Measurements from ENCODE around the gene RRP9. TPM values are rescaled to one million over a fixed set of nuclear protein-coding genes. Genes with fewer than 3 reads are reported as not detected.

RRP9 gene
- total RNA-seq, 1 donor from 2014 or later = 9.7 TPM

GRCh38 chr3:51974277-51974962 lies 32.7 kb upstream of the RRP9 start:
- no peak for DNase-seq (ENCODE audit: low spot score)
- intact Hi-C loops (cut with DNase I) = loop anchor here (1.0 kb wide), 1 partner anchor 32 kb away; the partner anchor contains the start of gene PARP3

DNA sequence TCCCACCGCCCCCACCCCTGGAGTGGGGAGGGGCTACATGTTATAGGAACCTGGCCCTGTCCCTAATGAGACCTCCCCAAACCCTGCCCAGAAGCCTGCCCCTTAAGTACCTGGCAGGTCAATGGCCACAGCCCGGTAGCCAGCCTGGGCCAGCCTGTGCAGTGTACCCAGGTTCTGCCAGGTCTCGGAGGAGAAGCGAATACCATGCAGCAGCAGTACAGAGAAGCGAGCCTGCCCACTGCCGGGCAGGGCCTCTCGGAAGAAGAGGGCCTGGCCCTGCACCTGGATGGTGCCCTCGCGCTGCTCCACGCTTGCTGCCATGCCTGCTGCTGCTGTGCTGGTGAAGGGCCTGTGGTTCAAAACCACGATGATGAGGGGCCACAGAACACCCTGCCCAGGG lies 29.6 kb upstream of the RRP9 start:
- DNase-seq (ENCODE audit: low spot score) = no peak
- intact Hi-C loops (cut with DNase I) = no loop called here

DNA sequence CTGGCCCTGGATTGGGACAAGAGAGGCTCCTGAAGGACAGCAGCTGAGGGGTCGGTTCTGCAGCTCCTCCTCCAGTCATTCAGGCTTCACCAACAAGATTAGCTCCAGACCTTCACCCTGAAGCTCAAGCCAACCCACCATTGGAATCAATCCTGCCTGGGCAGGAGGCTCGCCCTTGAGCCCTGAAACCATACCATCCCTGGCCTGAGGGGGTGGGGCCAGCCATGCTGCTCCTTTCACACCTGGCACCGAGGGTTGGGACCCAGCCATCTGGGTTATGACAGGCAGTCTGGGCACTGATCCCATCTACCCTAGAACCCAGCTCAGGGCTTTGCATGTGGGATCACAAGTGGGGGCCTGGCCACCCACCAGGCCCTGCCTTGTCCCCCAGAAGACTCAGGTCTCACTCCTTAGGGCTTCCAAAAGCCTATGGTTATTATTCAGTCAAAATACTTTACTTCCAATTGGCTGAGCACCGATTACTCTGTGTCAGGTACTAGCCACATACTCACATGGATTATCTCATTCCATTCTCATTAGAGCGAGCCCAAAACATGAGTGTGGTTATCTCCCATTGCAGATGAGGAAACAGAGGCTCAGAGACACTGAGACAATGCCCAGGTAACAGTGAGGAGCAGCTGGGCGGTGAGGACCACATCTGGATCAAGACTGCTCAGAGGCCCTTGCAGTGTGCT lies 29.0 kb upstream of the RRP9 start:
- intact Hi-C loops (cut with DNase I) = no loop called here
- DNase-seq (ENCODE audit: low spot score) = no peak

DNA sequence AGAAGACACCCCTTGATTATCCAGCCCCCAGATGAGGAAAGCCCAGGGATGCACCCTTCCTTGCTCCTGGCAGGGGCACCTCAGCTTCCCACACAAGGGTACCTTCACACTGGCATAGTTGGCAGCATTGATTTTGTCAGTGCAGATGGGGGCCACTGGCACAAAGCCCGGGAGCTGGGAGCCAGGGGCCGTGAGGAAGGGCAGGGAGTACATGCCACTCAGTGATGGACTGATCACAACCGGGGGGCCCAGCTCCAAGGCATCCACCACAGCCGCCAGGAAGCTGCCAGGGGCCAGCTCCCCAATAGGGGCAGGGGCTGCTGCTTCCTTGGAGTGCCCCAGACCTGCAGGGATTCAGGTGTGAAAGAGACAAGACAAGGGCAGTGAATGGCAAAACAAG lies 28.1 kb upstream of the RRP9 start:
- DNase-seq (ENCODE audit: low spot score) = no peak
- intact Hi-C loops (cut with DNase I) = no loop called here

- intact Hi-C loops (cut with DNase I) = no loop called here
- DNase-seq (ENCODE audit: low spot score) = no peak
Measured at GRCh38 chr3:51968883-51969678, 27.4 kb upstream of the RRP9 start.

GRCh38 chr3:51968170-51968775 lies 26.6 kb upstream of the RRP9 start:
- no peak for DNase-seq (ENCODE audit: low spot score)
- intact Hi-C loops (cut with DNase I) = no loop called here

GRCh38 chr3:51967384-51968169 lies 25.9 kb upstream of the RRP9 start, which contains the start of gene PCBP4:
PCBP4 (minus strand) TSS chr3:51967454; CDS start chr3:51961240, 6,214 bp downstream.
- peak; percentile 91 for DNase-seq (ENCODE audit: low spot score)
- intact Hi-C loops (cut with DNase I) = no loop called here

- intact Hi-C loops (cut with DNase I) = no loop called here
- no peak for DNase-seq (ENCODE audit: low spot score)
Measured at GRCh38 chr3:51966922-51967383, 25.2 kb upstream of the RRP9 start.

DNA sequence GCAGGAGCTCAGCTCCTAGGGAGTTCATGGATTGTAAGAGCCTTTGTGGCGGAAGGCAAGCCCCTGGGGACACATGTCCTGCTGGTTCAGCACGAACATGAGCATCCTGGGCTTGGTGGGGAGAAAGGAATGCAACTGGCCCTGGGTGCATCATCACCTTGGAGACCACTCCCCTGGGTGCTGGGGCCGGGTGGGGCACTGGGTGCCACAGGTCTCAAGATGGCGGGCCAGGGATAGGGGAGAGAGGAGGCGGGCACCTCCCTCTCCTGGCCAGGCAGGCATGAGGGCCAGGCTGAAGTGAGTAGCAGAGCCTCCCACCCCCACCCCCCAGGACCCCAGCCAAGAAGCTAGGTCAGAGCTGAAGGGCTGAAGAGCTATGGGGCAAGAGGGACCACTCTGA lies 24.8 kb upstream of the RRP9 start:
- DNase-seq (ENCODE audit: low spot score) = no peak
- intact Hi-C loops (cut with DNase I) = no loop called here

DNA sequence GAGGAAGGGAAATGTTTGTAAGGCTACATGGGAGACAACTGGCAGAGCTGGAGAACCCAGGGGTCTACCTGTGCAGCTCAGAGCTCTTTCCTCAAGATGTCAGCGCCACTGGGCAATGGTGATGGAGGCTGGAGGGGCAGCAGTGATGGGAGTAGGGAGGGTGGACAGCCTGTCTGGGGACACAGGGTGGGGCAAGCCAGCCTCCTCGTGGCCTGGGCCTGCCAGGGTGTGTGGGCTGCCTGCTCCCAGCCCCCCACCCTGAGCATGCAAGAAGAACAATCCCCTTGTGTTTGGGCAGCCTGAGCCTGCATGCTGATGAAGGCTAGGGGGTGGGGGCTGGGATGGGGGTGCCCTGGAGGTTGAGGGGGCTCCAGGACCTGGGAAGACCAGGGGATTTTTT lies 24.3 kb upstream of the RRP9 start:
- DNase-seq (ENCODE audit: low spot score) = no peak
- intact Hi-C loops (cut with DNase I) = no loop called here

- intact Hi-C loops (cut with DNase I) = no loop called here
- no peak for DNase-seq (ENCODE audit: low spot score)
Measured at GRCh38 chr3:51964521-51964920, 22.8 kb upstream of the RRP9 start.

DNA sequence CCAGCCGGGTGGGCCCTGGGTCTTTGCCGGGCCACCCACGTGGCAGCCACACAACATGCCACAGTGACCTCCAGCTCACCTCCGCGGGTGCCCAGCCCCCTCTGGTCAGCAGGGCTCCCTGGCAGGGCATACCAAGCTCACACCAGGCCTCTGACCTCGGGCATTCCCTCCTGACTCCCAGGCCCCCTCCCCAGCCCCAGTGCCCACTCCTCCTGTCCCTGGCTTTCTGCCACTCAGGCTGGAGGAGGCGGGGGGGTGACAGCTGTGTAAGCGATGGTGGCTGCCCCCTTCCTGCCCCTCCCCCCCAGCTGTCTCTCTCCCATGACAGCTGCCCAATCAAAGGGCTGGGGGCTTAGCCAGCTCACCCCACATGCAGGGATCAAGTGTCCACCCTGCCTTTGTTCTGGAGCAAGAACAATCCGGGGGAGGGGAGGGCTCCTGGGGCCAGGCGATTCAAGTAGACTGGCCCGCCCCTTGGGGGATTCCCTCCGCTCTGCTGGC lies 22.3 kb upstream of the RRP9 start:
- intact Hi-C loops (cut with DNase I) = no loop called here
- no peak for DNase-seq (ENCODE audit: low spot score)

DNA sequence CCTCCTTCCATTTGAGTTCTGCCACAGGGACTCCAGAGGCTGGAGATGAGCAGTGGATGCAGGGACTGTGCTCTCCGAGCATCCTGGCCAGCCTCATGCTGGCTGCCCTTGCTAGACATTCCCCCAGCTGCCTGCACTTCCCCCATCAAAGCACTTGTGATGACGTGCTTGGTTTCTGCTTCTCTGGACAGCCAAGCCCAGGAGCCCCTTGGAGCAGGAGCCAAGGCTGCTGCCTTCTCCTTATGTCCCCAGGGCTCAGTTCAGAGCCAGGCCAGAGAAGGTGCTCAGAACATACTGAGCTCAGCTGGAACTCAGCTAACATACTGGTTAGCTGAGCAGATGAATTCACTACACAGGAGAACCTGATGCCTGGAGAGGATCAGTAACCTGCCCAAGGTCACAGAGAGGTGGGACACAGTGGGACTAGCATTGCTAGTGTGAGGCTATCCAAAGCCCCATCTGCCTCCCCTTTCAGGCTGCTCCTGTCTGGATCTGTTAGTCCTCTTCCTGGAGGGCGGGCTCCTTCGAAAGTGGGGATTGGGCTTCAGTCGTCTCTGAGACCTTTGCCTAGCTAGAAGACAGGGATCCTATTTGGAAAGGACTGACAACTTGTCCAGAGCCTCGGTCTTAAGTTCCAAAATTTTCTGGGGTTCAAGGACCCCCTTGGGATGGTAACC lies 21.3 kb upstream of the RRP9 start:
- no peak for DNase-seq (ENCODE audit: low spot score)
- intact Hi-C loops (cut with DNase I) = no loop called here

GRCh38 chr3:51961602-51962569 lies 20.2 kb upstream of the RRP9 start:
- no peak for DNase-seq (ENCODE audit: low spot score)
- intact Hi-C loops (cut with DNase I) = no loop called here

DNA sequence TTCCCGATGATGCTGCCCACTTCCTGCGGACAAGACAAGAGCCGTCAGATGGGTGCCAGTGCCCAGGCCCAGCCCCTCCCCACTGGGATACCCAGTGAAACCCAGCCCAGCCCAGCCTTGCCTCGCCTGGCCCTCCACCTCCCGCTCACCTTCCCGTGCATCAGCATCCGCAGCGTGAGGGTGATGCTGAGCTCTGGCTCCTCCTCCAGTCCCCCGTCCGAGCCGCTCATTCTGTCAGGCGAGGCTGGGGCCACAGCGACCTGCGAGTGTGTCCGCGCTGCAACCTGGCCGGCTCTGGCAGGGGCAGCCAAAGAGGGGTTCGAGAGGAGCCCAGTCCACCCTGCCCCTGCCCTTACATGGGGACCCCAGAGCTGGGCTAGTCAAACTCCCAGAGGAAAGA lies 19.3 kb upstream of the RRP9 start:
- no peak for DNase-seq (ENCODE audit: low spot score)
- intact Hi-C loops (cut with DNase I) = no loop called here

- intact Hi-C loops (cut with DNase I) = no loop called here
- DNase-seq (ENCODE audit: low spot score) = no peak
Measured at GRCh38 chr3:51960386-51960785, 18.7 kb upstream of the RRP9 start.

GRCh38 chr3:51959651-51960050 lies 17.9 kb upstream of the RRP9 start:
- no peak for DNase-seq (ENCODE audit: low spot score)
- intact Hi-C loops (cut with DNase I) = no loop called here
